Measurements from ENCODE around the gene ENDOG.

The ENDOG gene

GRCh38 chr9:128802482-128802881 lies 15.8 kb upstream of the ENDOG start:
- no peak for DNase-seq

- no peak for DNase-seq
Observed at GRCh38 chr9:128805661-128806060, 12.6 kb upstream of the ENDOG start.

- no peak for DNase-seq
Observed at GRCh38 chr9:128807827-128808226, 10.5 kb upstream of the ENDOG start.

GRCh38 chr9:128808543-128808942 lies 9.8 kb upstream of the ENDOG start:
- no peak for DNase-seq

GRCh38 chr9:128809036-128809599 lies 9.2 kb upstream of the ENDOG start:
- no peak for DNase-seq

- no peak for DNase-seq
Observed at GRCh38 chr9:128809831-128810230, 8.5 kb upstream of the ENDOG start.

GRCh38 chr9:128810873-128811272 lies 7.4 kb upstream of the ENDOG start:
- no peak for DNase-seq

- DNase-seq = peak; percentile 38
Observed at GRCh38 chr9:128818839-128819715, 777 bp downstream of the ENDOG start.

GRCh38 chr9:128819716-128820664 lies 1.7 kb downstream of the ENDOG start:
- DNase-seq = peak; percentile 48

GRCh38 chr9:128820665-128821583 lies 2.6 kb downstream of the ENDOG start:
- no peak for DNase-seq

- DNase-seq = no peak
Observed at GRCh38 chr9:128821584-128822406, 3.5 kb downstream of the ENDOG start.

- DNase-seq = no peak
Observed at GRCh38 chr9:128822407-128823042, 4.2 kb downstream of the ENDOG start.

GRCh38 chr9:128823362-128823902 lies 5.1 kb downstream of the ENDOG start:
- DNase-seq = no peak

- no peak for DNase-seq
Observed at GRCh38 chr9:128823903-128824406, 5.7 kb downstream of the ENDOG start.

- no peak for DNase-seq
Observed at GRCh38 chr9:128824911-128825310, 6.6 kb downstream of the ENDOG start.

- DNase-seq = no peak
Observed at GRCh38 chr9:128825923-128826700, 7.8 kb downstream of the ENDOG start.

- no peak for DNase-seq
Observed at GRCh38 chr9:128828267-128828666, 10.0 kb downstream of the ENDOG start.

- DNase-seq = no peak
Observed at GRCh38 chr9:128828719-128829452, 10.6 kb downstream of the ENDOG start.
